NB4 (cell line): Measurements from ENCODE around the gene ZNF142.

Experiments
- POLR2A ChIP-seq: IDR thresholded peaks from 2 replicates; pipeline ENCODE4 v1.6.1; 2011; ENCODE audit warnings: mild to moderate bottlenecking; ENCODE audit not compliant: insufficient read length; ENCODE audit errors: extremely low read depth
- TF ChIP-seq, protein P1 (sequence below): IDR thresholded peaks from one replicate; pipeline ENCODE4 v1.5.1; 2012; ENCODE audit warnings: low read depth, low read length
- TF ChIP-seq, protein P2 (sequence below): IDR thresholded peaks from 2 replicates; pipeline ENCODE4 v1.6.1; 2011; ENCODE audit warnings: low read depth, low read length

DNA sequence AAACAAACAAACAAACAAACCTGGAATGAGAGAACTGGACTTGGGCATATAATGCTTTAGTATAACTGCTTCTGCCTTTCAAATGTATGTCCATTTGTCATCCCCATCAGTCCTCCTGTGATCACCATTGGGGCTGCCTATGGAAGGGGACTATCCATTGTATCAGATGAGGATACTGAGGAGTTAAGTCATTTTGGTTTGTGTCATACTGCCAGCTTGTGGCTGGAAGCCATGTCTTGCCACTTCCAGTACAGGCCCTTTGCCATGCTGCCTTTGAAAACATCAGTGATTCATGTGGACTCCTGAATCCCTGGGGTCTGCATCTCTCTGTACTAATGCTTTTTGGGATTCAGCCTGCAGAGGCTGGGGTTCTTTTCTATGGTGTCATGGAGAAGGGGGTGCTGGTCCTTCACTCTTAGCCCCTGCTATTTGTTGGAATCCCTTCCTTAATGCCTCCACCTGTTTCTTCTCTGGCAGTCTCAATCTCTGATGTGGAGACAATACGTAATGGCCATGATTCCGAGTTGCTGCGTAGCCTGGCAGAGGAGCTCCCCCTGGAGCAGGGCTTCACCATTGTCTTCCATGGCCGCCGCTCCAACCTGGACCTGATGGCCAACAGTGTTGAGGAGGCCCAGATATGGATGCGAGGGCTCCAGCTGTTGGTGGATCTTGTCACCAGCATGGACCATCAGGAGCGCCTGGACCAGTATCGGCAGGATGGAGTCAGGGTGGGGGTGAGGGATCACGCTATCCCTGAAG is 41.1 kb downstream of the ZNF142 start:
- TF ChIP-seq, protein P1, sequence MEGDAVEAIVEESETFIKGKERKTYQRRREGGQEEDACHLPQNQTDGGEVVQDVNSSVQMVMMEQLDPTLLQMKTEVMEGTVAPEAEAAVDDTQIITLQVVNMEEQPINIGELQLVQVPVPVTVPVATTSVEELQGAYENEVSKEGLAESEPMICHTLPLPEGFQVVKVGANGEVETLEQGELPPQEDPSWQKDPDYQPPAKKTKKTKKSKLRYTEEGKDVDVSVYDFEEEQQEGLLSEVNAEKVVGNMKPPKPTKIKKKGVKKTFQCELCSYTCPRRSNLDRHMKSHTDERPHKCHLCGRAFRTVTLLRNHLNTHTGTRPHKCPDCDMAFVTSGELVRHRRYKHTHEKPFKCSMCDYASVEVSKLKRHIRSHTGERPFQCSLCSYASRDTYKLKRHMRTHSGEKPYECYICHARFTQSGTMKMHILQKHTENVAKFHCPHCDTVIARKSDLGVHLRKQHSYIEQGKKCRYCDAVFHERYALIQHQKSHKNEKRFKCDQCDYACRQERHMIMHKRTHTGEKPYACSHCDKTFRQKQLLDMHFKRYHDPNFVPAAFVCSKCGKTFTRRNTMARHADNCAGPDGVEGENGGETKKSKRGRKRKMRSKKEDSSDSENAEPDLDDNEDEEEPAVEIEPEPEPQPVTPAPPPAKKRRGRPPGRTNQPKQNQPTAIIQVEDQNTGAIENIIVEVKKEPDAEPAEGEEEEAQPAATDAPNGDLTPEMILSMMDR: no peak
- TF ChIP-seq POLR2A: no peak
- TF ChIP-seq, protein P2, sequence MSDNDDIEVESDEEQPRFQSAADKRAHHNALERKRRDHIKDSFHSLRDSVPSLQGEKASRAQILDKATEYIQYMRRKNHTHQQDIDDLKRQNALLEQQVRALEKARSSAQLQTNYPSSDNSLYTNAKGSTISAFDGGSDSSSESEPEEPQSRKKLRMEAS: no peak
